GM15510 (cell line): ENCODE measurements around the gene GRIN2A.

ENCODE experiments used
- POLR2A ChIP-seq: IDR thresholded peaks from 3 replicates; pipeline ENCODE4 v1.6.1; 2011; ENCODE audit warnings: borderline replicate concordance; ENCODE audit not compliant: insufficient read length; ENCODE audit errors: extremely low read depth

GRIN2A gene

GRCh38 chr16:10182222-10183053, at the start of gene GRIN2A:
TSS of gene GRIN2A (minus strand) at chr16:10182428. CDS start at chr16:10180411, 2,017 bp downstream.
- TF ChIP-seq POLR2A = no peak

GRCh38 chr16:10231563-10231962, 49.3 kb upstream of the GRIN2A start:
- no peak for TF ChIP-seq POLR2A

- TF ChIP-seq POLR2A = no peak
These were observed 46.6 kb upstream of the GRIN2A start for GRCh38 chr16:10228779-10229178.

- TF ChIP-seq POLR2A = no peak
These were observed 44.7 kb upstream of the GRIN2A start for GRCh38 chr16:10226987-10227306.

- no peak for TF ChIP-seq POLR2A
These were observed 44.1 kb upstream of the GRIN2A start for GRCh38 chr16:10226141-10226986.

GRCh38 chr16:10225653-10226052, 43.4 kb upstream of the GRIN2A start:
- TF ChIP-seq POLR2A = no peak

- TF ChIP-seq POLR2A = no peak
These were observed 42.6 kb upstream of the GRIN2A start for GRCh38 chr16:10224850-10225249.

- no peak for TF ChIP-seq POLR2A
These were observed 38.7 kb upstream of the GRIN2A start for GRCh38 chr16:10220942-10221341.

- no peak for TF ChIP-seq POLR2A
These were observed 37.5 kb upstream of the GRIN2A start for GRCh38 chr16:10219742-10220141.

GRCh38 chr16:10218490-10219206, 36.4 kb upstream of the GRIN2A start:
- TF ChIP-seq POLR2A = no peak

- TF ChIP-seq POLR2A = no peak
These were observed 31.5 kb upstream of the GRIN2A start for GRCh38 chr16:10213748-10214147.

- TF ChIP-seq POLR2A = no peak
These were observed 28.7 kb upstream of the GRIN2A start for GRCh38 chr16:10210944-10211343.

GRCh38 chr16:10206865-10207264, 24.6 kb upstream of the GRIN2A start:
- TF ChIP-seq POLR2A = no peak

- TF ChIP-seq POLR2A = no peak
These were observed 24.0 kb upstream of the GRIN2A start for GRCh38 chr16:10206215-10206614.

GRCh38 chr16:10205688-10206087, 23.5 kb upstream of the GRIN2A start:
- TF ChIP-seq POLR2A = no peak

- no peak for TF ChIP-seq POLR2A
These were observed 20.4 kb upstream of the GRIN2A start for GRCh38 chr16:10202649-10203048.
